KOPT-K1 (cell line): ENCODE measurements around the gene TMEM236.
A peak's percentile ranks its signal among the peaks of the same experiment; 100 is the strongest.

ENCODE experiments used
- H3K27ac ChIP-seq: fragments of 200-600 bp; sonication (generic); 2 replicates; pipeline ENCODE4 v1.5.1; 2016; ENCODE audit warnings: antibody characterized with exemption, mild to moderate bottlenecking, low read depth, low read length; ENCODE audit not compliant: poor library complexity, severe bottlenecking
- H3K36me3 ChIP-seq: fragments of 200-600 bp; sonication (generic); 2 replicates; pipeline ENCODE4 v1.5.1; 2017; ENCODE audit warnings: antibody characterized with exemption, mild to moderate bottlenecking, low read length, moderate library complexity; ENCODE audit not compliant: insufficient read depth
- H3K9me3 ChIP-seq: fragments of 200-600 bp; sonication (generic); 2 replicates; pipeline ENCODE4 v1.5.1; 2017; ENCODE audit warnings: antibody characterized with exemption, low read length, mild to moderate bottlenecking; ENCODE audit not compliant: insufficient read depth, poor library complexity, severe bottlenecking

Gene TMEM236

GRCh38 chr10:17733620-17734019 lies 18.4 kb upstream of the TMEM236 start:
- Histone ChIP-seq H3K36me3 (no peaks in the 10 kb centered on the region; the same call in 1 of the 2 replicates), H3K27ac (no peak overlapping the region), H3K9me3 (no peaks in the 10 kb centered on the region)

- Histone ChIP-seq H3K9me3 (no peaks in the 10 kb centered on the region), H3K27ac (no peak overlapping the region), H3K36me3 (no peaks in the 10 kb centered on the region)
Measured at GRCh38 chr10:17734432-17735080, 17.4 kb upstream of the TMEM236 start.

GRCh38 chr10:17735166-17735941 lies 16.6 kb upstream of the TMEM236 start:
- no peaks in the 10 kb centered on the region for H3K9me3 ChIP-seq
- H3K36me3 ChIP-seq: no peaks in the 10 kb centered on the region
- H3K27ac ChIP-seq: no peak overlapping the region

- H3K9me3 ChIP-seq: no peaks in the 10 kb centered on the region
- no peak overlapping the region for H3K27ac ChIP-seq
Measured at GRCh38 chr10:17736223-17736622, 15.8 kb upstream of the TMEM236 start.

GRCh38 chr10:17737027-17737965 lies 14.7 kb upstream of the TMEM236 start:
- H3K9me3 ChIP-seq: no peaks in the 10 kb centered on the region
- H3K27ac ChIP-seq: no peak overlapping the region
- no peaks in the 10 kb centered on the region for H3K36me3 ChIP-seq

More at GRCh38 chr10:17736223-17736622, 15.8 kb upstream of the TMEM236 start:
- H3K36me3 ChIP-seq: no peaks in the 10 kb centered on the region

GRCh38 chr10:17740668-17741067 lies 11.3 kb upstream of the TMEM236 start:
- H3K36me3 ChIP-seq: no peaks in the 10 kb centered on the region

GRCh38 chr10:17742918-17743317 lies 9.1 kb upstream of the TMEM236 start:
- Histone ChIP-seq H3K9me3 (no peaks in the 10 kb centered on the region), H3K27ac (peak overlapping the region; percentile 84), H3K36me3 (no peaks in the 10 kb centered on the region)

More at GRCh38 chr10:17740668-17741067, 11.3 kb upstream of the TMEM236 start:
- Histone ChIP-seq H3K9me3 (no peaks in the 10 kb centered on the region), H3K27ac (no peak overlapping the region)

GRCh38 chr10:17743437-17743836 lies 8.6 kb upstream of the TMEM236 start:
- H3K27ac ChIP-seq: peak overlapping the region; percentile 84
- no peaks in the 10 kb centered on the region for H3K36me3 ChIP-seq
- no peaks in the 10 kb centered on the region for H3K9me3 ChIP-seq

GRCh38 chr10:17744341-17744861 lies 7.6 kb upstream of the TMEM236 start:
- H3K36me3 ChIP-seq: no peaks in the 10 kb centered on the region
- H3K9me3 ChIP-seq: no peaks in the 10 kb centered on the region
- peak overlapping the region; percentile 84 for H3K27ac ChIP-seq

- Histone ChIP-seq H3K27ac (no peak overlapping the region), H3K36me3 (no peaks in the 10 kb centered on the region), H3K9me3 (no peaks in the 10 kb centered on the region)
Measured at GRCh38 chr10:17747883-17748550, 4.0 kb upstream of the TMEM236 start.

GRCh38 chr10:17749890-17750289 lies 2.1 kb upstream of the TMEM236 start:
- H3K9me3 ChIP-seq: no peaks in the 10 kb centered on the region
- no peak overlapping the region for H3K27ac ChIP-seq
- no peaks in the 10 kb centered on the region for H3K36me3 ChIP-seq

- Histone ChIP-seq H3K36me3 (no peaks in the 10 kb centered on the region), H3K27ac (peak overlapping the region; percentile 40), H3K9me3 (no peaks in the 10 kb centered on the region)
Measured at GRCh38 chr10:17756557-17757217, 4.7 kb downstream of the TMEM236 start.

- Histone ChIP-seq H3K9me3 (no peaks in the 10 kb centered on the region), H3K27ac (no peak overlapping the region), H3K36me3 (no peaks in the 10 kb centered on the region)
Measured at GRCh38 chr10:17758200-17758599, 6.2 kb downstream of the TMEM236 start.

- H3K36me3 ChIP-seq: no peaks in the 10 kb centered on the region
- no peaks in the 10 kb centered on the region for H3K9me3 ChIP-seq
- H3K27ac ChIP-seq: no peak overlapping the region
Measured at GRCh38 chr10:17758896-17759295, 6.9 kb downstream of the TMEM236 start.
